HCT116 (cell line): ENCODE data around the gene PTPN4. TPM values are rescaled to one million over a fixed set of nuclear protein-coding genes. Genes with fewer than 3 reads are reported as not detected.

Source experiments
- ATAC-seq: fragments of 200-7000 bp; cut with Tn5 transposase; 2 replicates; pipeline ENCODE4 v1.9.1; 2020; ENCODE audit warnings: mild to moderate bottlenecking, moderate library complexity
- BruUV-seq: library from RNA; stranded (reverse); fragments of 400-500 nt; replicated peaks from 2 replicates; lab custom pipeline; 2021; lab: Mats Ljungman, UMichigan
- CTCF ChIA-PET: fragments of 300-600 bp; sonication (Branson Sonifier 250); formaldehyde crosslinking; loops from one replicate; lab custom pipeline; 2021; ENCODE audit warnings: antibody characterized with exemption; lab: Charles Lee
- POLR2A ChIA-PET: fragments of 300-600, 350-600 bp; sonication (Branson Sonifier 250); formaldehyde crosslinking; loops from one replicate; lab custom pipeline; 2021; ENCODE audit warnings: antibody characterized with exemption; lab: Charles Lee
- RAD21 ChIA-PET, 2 experiments: fragments of 300-600 bp; sonication (Branson Sonifier 250); formaldehyde crosslinking; loops; one replicate each; lab custom pipeline; 2023; ENCODE audit warnings: low total read pairs in 2 of 2; ENCODE audit not compliant: uncharacterized antibody in 2 of 2, unreplicated experiment in 2 of 2, low non-redundant PET in 1 of 2; lab: Charles Lee
- DNase-seq: peaks from one replicate; pipeline ENCODE4 v3.0.0-alpha.2; 2010; ENCODE audit warnings: low read depth, low spot score
- H2AFZ ChIP-seq: fragments of 200-600 bp; shearing (Covaris generic), sonication (generic); 2 replicates; pipeline ENCODE4 v1.6.1; 2017; ENCODE audit warnings: low read depth, mixed run types, mixed read lengths, antibody characterized with exemption, low read length; ENCODE audit not compliant: poor library complexity, severe bottlenecking
- H3K27ac ChIP-seq: 2 replicates; pipeline ENCODE4 v1.5.1; 2012; ENCODE audit warnings: low read depth, low read length
- H3K27me3 ChIP-seq: fragments of 200-600 bp; sonication (generic); 2 replicates; pipeline ENCODE4 v1.6.1; 2016; ENCODE audit warnings: mixed run types, low read length, mixed read lengths; ENCODE audit not compliant: insufficient read depth
- H3K36me3 ChIP-seq, 2 experiments: fragments of 200-500 bp in 1 of 2; fragments of 200-600 bp in 1 of 2; sonication (Bioruptor generic) in 1 of 2; sonication (generic) in 1 of 2; 2 replicates each; pipeline versions ENCODE4 v1.5.1 to v1.6.1; 2014 to 2016; ENCODE audit warnings: low read length in 2 of 2, inconsistent platforms in 1 of 2, mixed read lengths in 1 of 2, mixed run types in 1 of 2; ENCODE audit not compliant: insufficient read depth in 2 of 2, control insufficient read depth in 1 of 2
- H3K4me1 ChIP-seq, 2 experiments: fragments of 200-600 bp in 1 of 2; sonication (generic) in 1 of 2; 2 replicates each; pipeline versions ENCODE4 v1.5.1 to v1.6.1; 2012 to 2017; ENCODE audit warnings: low read length in 2 of 2, inconsistent platforms in 1 of 2, mild to moderate bottlenecking in 1 of 2, mixed read lengths in 1 of 2, mixed run types in 1 of 2, moderate library complexity in 1 of 2; ENCODE audit not compliant: insufficient read depth in 2 of 2, control insufficient read depth in 1 of 2
- H3K4me2 ChIP-seq: fragments of 200-600 bp; sonication (generic); 2 replicates; pipeline ENCODE4 v1.6.1; 2017; ENCODE audit warnings: mixed run types, low read length, mixed read lengths
- H3K4me3 ChIP-seq, 2 experiments: fragments of 200-600 bp in 1 of 2; sonication (generic) in 1 of 2; replicated peaks in 1 of 2; 2 replicates each; pipeline ENCODE4 v1.5.1; 2011 to 2016; ENCODE audit warnings: low read length in 2 of 2, control low read depth in 1 of 2, low read depth in 1 of 2, mild to moderate bottlenecking in 1 of 2, mixed read lengths in 1 of 2, mixed run types in 1 of 2
- H3K79me2 ChIP-seq: fragments of 200-600 bp; sonication (generic); 2 replicates; pipeline ENCODE4 v1.6.1; 2017; ENCODE audit warnings: mild to moderate bottlenecking, mixed run types, low read length, moderate library complexity, mixed read lengths; ENCODE audit not compliant: insufficient read depth
- H3K9ac ChIP-seq: fragments of 200-600 bp; sonication (generic); 2 replicates; pipeline ENCODE4 v1.6.1; 2016; ENCODE audit warnings: low read length, mixed read lengths
- H3K9me2 ChIP-seq: fragments of 200-600 bp; sonication (generic), shearing (Covaris generic); 2 replicates; pipeline ENCODE4 v1.6.1; 2017; ENCODE audit warnings: mixed run types, mild to moderate bottlenecking, moderate library complexity; ENCODE audit not compliant: insufficient read depth
- H3K9me3 ChIP-seq, 2 experiments: fragments of 200-500 bp in 1 of 2; fragments of 200-600 bp in 1 of 2; sonication (Bioruptor generic) in 1 of 2; sonication (generic) in 1 of 2; 2 replicates each; pipeline ENCODE4 v1.6.1; 2014 to 2017; ENCODE audit warnings: low read length in 2 of 2, mixed read lengths in 2 of 2, inconsistent platforms in 1 of 2, low read depth in 1 of 2, mild to moderate bottlenecking in 1 of 2, mixed run types in 1 of 2, moderate library complexity in 1 of 2; ENCODE audit not compliant: control insufficient read depth in 1 of 2, insufficient read depth in 1 of 2
- H4K20me1 ChIP-seq: fragments of 200-600 bp; sonication (generic), shearing (Covaris generic); 2 replicates; pipeline ENCODE4 v1.6.1; 2017; ENCODE audit warnings: mixed run types, mild to moderate bottlenecking, moderate library complexity; ENCODE audit not compliant: insufficient read depth
- ATF3 ChIP-seq: IDR thresholded peaks from 2 replicates; pipeline ENCODE4 v1.6.1; 2012
- CBX3 ChIP-seq: IDR thresholded peaks from 2 replicates; pipeline ENCODE4 v1.6.1; 2012; ENCODE audit warnings: low read depth
- CTCF ChIP-seq, 3 experiments: fragments of 200-600 bp in 1 of 3; sonication (generic) in 1 of 3; IDR thresholded peaks in 2 of 3; conservative IDR thresholded peaks in 1 of 3; 2 replicates each; pipeline ENCODE4 v1.5.1; 2012 to 2017; ENCODE audit warnings: low read depth in 2 of 3, low read length in 2 of 3, antibody characterized with exemption in 1 of 3, borderline replicate concordance in 1 of 3, control low read depth in 1 of 3, mild to moderate bottlenecking in 1 of 3, mixed read lengths in 1 of 3, mixed run types in 1 of 3, moderate library complexity in 1 of 3; ENCODE audit not compliant: insufficient read depth in 1 of 3
- EGR1 ChIP-seq: IDR thresholded peaks from 2 replicates; pipeline ENCODE4 v1.6.1; 2012; ENCODE audit warnings: low read depth
- EZH2phosphoT487 ChIP-seq: fragments of 200-600 bp; IDR thresholded peaks from 2 replicates; pipeline ENCODE4 v1.6.1; 2018; ENCODE audit warnings: antibody characterized with exemption, borderline replicate concordance
- JUND ChIP-seq: IDR thresholded peaks from 2 replicates; pipeline ENCODE4 v1.6.1; 2012
- POLR2AphosphoS5 ChIP-seq: IDR thresholded peaks from 2 replicates; pipeline ENCODE4 v1.6.1; 2011; ENCODE audit warnings: mild to moderate bottlenecking, low read depth, low read length, moderate library complexity
- RAD21 ChIP-seq: IDR thresholded peaks from 2 replicates; pipeline ENCODE4 v1.6.1; 2012; ENCODE audit warnings: low read depth, mild to moderate bottlenecking
- SIN3A ChIP-seq: IDR thresholded peaks from 2 replicates; pipeline ENCODE4 v1.6.1; 2012; ENCODE audit warnings: low read depth
- SRF ChIP-seq: IDR thresholded peaks from 2 replicates; pipeline ENCODE4 v1.6.1; 2012; ENCODE audit warnings: low read depth
- TCF7L2 ChIP-seq: IDR thresholded peaks from 2 replicates; pipeline ENCODE4 v1.7.0; 2011; ENCODE audit warnings: borderline replicate concordance, inconsistent platforms; ENCODE audit not compliant: insufficient read depth, insufficient read length; ENCODE audit errors: extremely low read depth
- ZBTB33 ChIP-seq: IDR thresholded peaks from 2 replicates; pipeline ENCODE4 v1.6.1; 2011; ENCODE audit warnings: mild to moderate bottlenecking, low read length, moderate library complexity; ENCODE audit not compliant: insufficient replicate concordance; ENCODE audit errors: extremely low read depth
- ZNF274 ChIP-seq: fragments of 200-500 bp; sonication (Bioruptor generic); IDR thresholded peaks from 2 replicates; pipeline ENCODE4 v1.6.1; 2014; ENCODE audit warnings: mild to moderate bottlenecking, low read depth, low read length, inconsistent platforms
- intact Hi-C: fragments of 100-400 bp; cut with micrococcal nuclease; formaldehyde crosslinking; loops from 2 replicates; pipeline ENCODE4 v1.10.0; 2022
- total RNA-seq: library from RNA; stranded (reverse); gene quantifications from one replicate; pipeline ENCODE4 v1.2.1, GENCODE V29; 2021; ENCODE audit not compliant: unreplicated experiment

Gene PTPN4
- total RNA-seq, 1 experiment from 2014 or later, result 38.4 TPM

- H3K27me3 ChIP-seq, result no peaks in the 10 kb centered on the region
- H4K20me1 ChIP-seq, result no peaks in the 10 kb centered on the region
- H3K4me2 ChIP-seq, result no peak overlapping the region
- H2AFZ ChIP-seq, result no peak overlapping the region
- H3K9me2 ChIP-seq, result no peaks in the 10 kb centered on the region
- DNase-seq (no peak), ATAC-seq (no peak)
- H3K27ac ChIP-seq, result no peak overlapping the region
- CTCF ChIA-PET, result no interaction called here
- no peaks in the 10 kb centered on the region for H3K4me1 ChIP-seq
- peaks cover 0 to 5% of the 10 kb centered on the region in 2 experiments; a peak in 2 of 4 replicates for H3K9me3 ChIP-seq
- no peak overlapping the region for H3K9ac ChIP-seq
- peaks cover 20% of the 10 kb centered on the region for H3K79me2 ChIP-seq
- POLR2A ChIA-PET, result no interaction called here
- no peaks in the 10 kb centered on the region for H3K36me3 ChIP-seq
- intact Hi-C loops, result no loop called here
- RAD21 ChIA-PET, result interaction anchor here in 1 of 2 experiments (0.7 kb wide), 1 partner anchor 76 kb away, joined by 4 read pairs; no protein-coding TSS in a partner anchor
- TF ChIP-seq SRF, result no peak
- no peak for TF ChIP-seq ATF3
- TF ChIP-seq CTCF (IDR thresholded peaks at IDR 0.05 in 2 of 3, conservative IDR thresholded peaks at IDR 0.05 in 1 of 3; ENCODE audit: borderline replicate concordance in 1 of 3, insufficient read depth in 1 of 3, low read depth in 2 of 3, low read length in 2 of 3), result no peak
- TF ChIP-seq POLR2AphosphoS5, result no peak
- no peak for TF ChIP-seq ZBTB33
- no peak for TF ChIP-seq JUND
- TF ChIP-seq EZH2phosphoT487, result no peak
- no peak for TF ChIP-seq RAD21
- no peak for TF ChIP-seq SIN3A
- TF ChIP-seq CBX3, result no peak
- TF ChIP-seq TCF7L2, result no peak
- no peak for TF ChIP-seq ZNF274
- no peak for TF ChIP-seq EGR1
- no peak overlapping the region for H3K4me3 ChIP-seq
- BruUV-seq, result no TSS peak
These were observed 61.5 kb downstream of the PTPN4 start for GRCh38 chr2:119821266-119821665.
